Progenitor cell of endocrine pancreas (in vitro differentiated cells): ENCODE measurements around the gene WNT7A. TPM values are rescaled to one million over a fixed set of nuclear protein-coding genes. Genes with fewer than 3 reads are reported as not detected.

Experiments used
- DNase-seq: peaks from one replicate; pipeline ENCODE4 v3.0.0; 2021; ENCODE audit warnings: low spot score; ENCODE audit not compliant: unreplicated experiment
- H3K27ac Mint-ChIP-seq: 2 replicates; pipeline ENCODE4 v1.8.0; 2021; ENCODE audit warnings: mild to moderate bottlenecking, moderate library complexity, mixed read lengths
- H3K27me3 Mint-ChIP-seq: 2 replicates; pipeline ENCODE4 v1.8.0; 2021; ENCODE audit warnings: mixed read lengths
- H3K36me3 Mint-ChIP-seq: 2 replicates; pipeline ENCODE4 v1.8.0; 2022; ENCODE audit warnings: mixed read lengths; ENCODE audit not compliant: insufficient read depth
- H3K4me1 Mint-ChIP-seq: 2 replicates; pipeline ENCODE4 v1.8.0; 2021; ENCODE audit warnings: low read depth, mixed read lengths
- H3K4me3 Mint-ChIP-seq: 2 replicates; pipeline ENCODE4 v1.8.0; 2021; ENCODE audit warnings: low read depth, mild to moderate bottlenecking, moderate library complexity, mixed read lengths
- H3K9me3 Mint-ChIP-seq: 2 replicates; pipeline ENCODE4 v1.8.0; 2021; ENCODE audit warnings: low read depth, mixed read lengths
- CTCF ChIP-seq: fragments of 200-600 bp; sonication (generic); IDR thresholded peaks from one replicate; pipeline ENCODE4 v1.5.0; 2021; ENCODE audit warnings: antibody characterized with exemption, mild to moderate bottlenecking; ENCODE audit not compliant: unreplicated experiment
- total RNA-seq: library from RNA; stranded (reverse); gene quantifications from 2 replicates; pipeline ENCODE4 v1.2.1, GENCODE V29; 2021

The WNT7A gene
- total RNA-seq, 1 donor from 2014 or later: not detected

- no peak overlapping the region for H3K27ac Mint-ChIP-seq
- no peaks in the 10 kb centered on the region for H3K36me3 Mint-ChIP-seq
- no peaks in the 10 kb centered on the region for H3K9me3 Mint-ChIP-seq
- H3K4me1 Mint-ChIP-seq: no peaks in the 10 kb centered on the region
- no peak for TF ChIP-seq CTCF
- H3K27me3 Mint-ChIP-seq: peaks cover 5% of the 10 kb centered on the region
- DNase-seq: no peak
- no peak overlapping the region for H3K4me3 Mint-ChIP-seq
These were observed 36.5 kb downstream of the WNT7A start for GRCh38 chr3:13843351-13843750.

GRCh38 chr3:13842226-13842625 lies 37.6 kb downstream of the WNT7A start:
- Mint-ChIP-seq H3K4me3 (no peak overlapping the region), H3K9me3 (no peaks in the 10 kb centered on the region), H3K27me3 (peaks cover 2% of the 10 kb centered on the region), H3K4me1 (no peaks in the 10 kb centered on the region), H3K36me3 (no peaks in the 10 kb centered on the region), H3K27ac (no peak overlapping the region)
- no peak for TF ChIP-seq CTCF
- DNase-seq: no peak

GRCh38 chr3:13841826-13842225 lies 38.0 kb downstream of the WNT7A start:
- Mint-ChIP-seq H3K9me3 (no peaks in the 10 kb centered on the region), H3K4me3 (no peak overlapping the region), H3K4me1 (no peaks in the 10 kb centered on the region), H3K27ac (no peak overlapping the region), H3K36me3 (no peaks in the 10 kb centered on the region), H3K27me3 (peaks cover 2% of the 10 kb centered on the region)
- no peak for DNase-seq
- no peak for TF ChIP-seq CTCF

GRCh38 chr3:13841141-13841540 lies 38.7 kb downstream of the WNT7A start:
- no peaks in the 10 kb centered on the region for H3K9me3 Mint-ChIP-seq

GRCh38 chr3:13840456-13840855 lies 39.4 kb downstream of the WNT7A start:
- no peak for DNase-seq
- Mint-ChIP-seq H3K9me3 (no peaks in the 10 kb centered on the region), H3K36me3 (no peaks in the 10 kb centered on the region), H3K27ac (no peak overlapping the region), H3K4me1 (no peaks in the 10 kb centered on the region), H3K27me3 (peaks cover 9% of the 10 kb centered on the region), H3K4me3 (no peak overlapping the region)
- no peak for TF ChIP-seq CTCF

More at GRCh38 chr3:13841141-13841540, 38.7 kb downstream of the WNT7A start:
- Mint-ChIP-seq H3K36me3 (no peaks in the 10 kb centered on the region), H3K27ac (no peak overlapping the region), H3K4me3 (no peak overlapping the region), H3K4me1 (no peaks in the 10 kb centered on the region), H3K27me3 (peaks cover 5% of the 10 kb centered on the region)
- no peak for TF ChIP-seq CTCF
- no peak for DNase-seq
